Measurements from ENCODE around the gene SNHG17.
"Not testable (repeated sequence)": the region's sequence is repeated elsewhere in the genome, so short reads cannot be mapped to it uniquely, and the experiment has no call there.

Gene SNHG17

GRCh38 chr20:38434770-38435554, at the start of gene SNHG17:
Gene SNHG17 (minus strand): TSS chr20:38435328.
- peak; percentile 94 for DNase-seq

GRCh38 chr20:38479596-38479995, 44.5 kb upstream of the SNHG17 start:
- no peak for DNase-seq

- no peak for DNase-seq
Observed at GRCh38 chr20:38477747-38478146, 42.6 kb upstream of the SNHG17 start.

GRCh38 chr20:38473367-38473795, 38.3 kb upstream of the SNHG17 start:
- peak; percentile 61 for DNase-seq

- peak; percentile 99 for DNase-seq
Observed at GRCh38 chr20:38472513-38473366, 37.6 kb upstream of the SNHG17 start, which contains the start of gene RALGAPB. Gene RALGAPB (plus strand): TSS chr20:38472843. CDS start chr20:38488433, 15,590 bp downstream.

- DNase-seq: no peak
Observed at GRCh38 chr20:38471987-38472512, 36.9 kb upstream of the SNHG17 start.

- DNase-seq: no peak
Observed at GRCh38 chr20:38471245-38471644, 36.1 kb upstream of the SNHG17 start.

- DNase-seq: no peak
Observed at GRCh38 chr20:38466983-38467382, 31.9 kb upstream of the SNHG17 start.

- no peak for DNase-seq
Observed at GRCh38 chr20:38466171-38466570, 31.0 kb upstream of the SNHG17 start.

- not testable (repeated sequence) for DNase-seq
Observed at GRCh38 chr20:38461569-38461968, 26.4 kb upstream of the SNHG17 start.

GRCh38 chr20:38461167-38461566, 26.0 kb upstream of the SNHG17 start:
- not testable (repeated sequence) for DNase-seq

- not testable (repeated sequence) for DNase-seq
Observed at GRCh38 chr20:38460631-38461030, 25.5 kb upstream of the SNHG17 start.

- DNase-seq: peak; percentile 35
Observed at GRCh38 chr20:38460040-38460623, 25.0 kb upstream of the SNHG17 start.

- DNase-seq: no peak
Observed at GRCh38 chr20:38458314-38458713, 23.2 kb upstream of the SNHG17 start.

GRCh38 chr20:38454556-38455473, 19.7 kb upstream of the SNHG17 start:
- DNase-seq: no peak

GRCh38 chr20:38453941-38454340, 18.8 kb upstream of the SNHG17 start:
- DNase-seq: no peak

GRCh38 chr20:38452880-38453624, 17.9 kb upstream of the SNHG17 start:
- peak; percentile 92 for DNase-seq

GRCh38 chr20:38450412-38450975, 15.4 kb upstream of the SNHG17 start:
- no peak for DNase-seq

- no peak for DNase-seq
Observed at GRCh38 chr20:38449046-38449445, 13.9 kb upstream of the SNHG17 start.

- DNase-seq: peak; percentile 61
Observed at GRCh38 chr20:38447931-38448675, 13.0 kb upstream of the SNHG17 start.

Measured in hematopoietic multipotent progenitor cell treated with erythropoietin and hydrocortisone succinate and interleukin-3 and kit ligand, for 8 days (in vitro differentiated cells).